GM18520 (cell line): ENCODE results near the gene SMIM20.

ENCODE experiments used
- ATAC-seq: cut with Tn5 transposase; IDR thresholded peaks from one replicate; pipeline ENCODE4 v1.9.1; 2021; ENCODE audit not compliant: unreplicated experiment

The SMIM20 gene

DNA sequence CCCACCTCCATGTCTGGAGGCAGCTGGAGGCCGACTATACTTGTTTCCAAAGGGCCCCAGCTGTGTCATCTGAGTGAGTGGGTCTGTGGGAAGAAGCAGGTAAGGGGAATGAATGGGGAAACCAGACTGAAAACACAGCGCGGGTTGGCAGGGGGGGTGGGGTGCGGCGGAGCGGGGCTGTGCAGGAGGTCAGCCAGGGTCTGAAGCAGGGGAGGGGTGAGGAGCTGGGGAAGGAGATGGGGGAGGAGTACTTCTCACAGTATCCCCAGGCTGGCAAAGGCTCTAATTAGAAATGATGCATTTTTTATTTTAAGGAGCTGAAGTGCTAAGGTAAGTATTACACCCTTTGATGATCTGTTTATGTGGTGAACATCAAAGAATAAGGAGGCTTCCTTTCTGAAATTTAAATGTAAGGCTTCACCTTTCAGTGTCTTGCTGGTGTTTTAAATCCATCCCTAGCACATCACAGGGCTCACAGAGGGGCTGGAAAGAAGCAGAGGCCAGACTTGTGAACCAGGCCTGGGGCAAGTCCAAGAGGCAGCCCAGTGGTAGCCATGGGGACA is 37.5 kb downstream of the SMIM20 start:
- no peak for ATAC-seq

DNA sequence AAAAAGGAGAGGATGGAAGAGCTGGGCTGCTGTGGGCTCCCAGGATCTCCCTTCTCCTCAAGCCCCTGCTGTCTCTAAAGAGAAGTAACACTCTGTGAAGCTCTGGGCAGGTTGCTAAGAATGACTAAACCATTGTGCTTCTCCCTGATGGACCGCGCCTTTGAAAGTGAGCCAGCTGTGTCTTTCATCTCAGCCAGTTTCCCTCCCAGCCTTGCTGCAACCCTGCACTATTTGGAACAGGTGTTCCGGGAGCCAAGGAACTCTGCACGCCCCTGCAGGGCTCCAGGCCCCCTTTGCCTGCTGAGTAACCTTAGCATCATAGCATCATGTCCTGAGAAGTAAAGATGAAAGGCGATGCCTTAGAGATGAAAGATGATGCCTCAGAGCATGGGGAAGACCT is 39.7 kb downstream of the SMIM20 start:
- no peak for ATAC-seq

DNA sequence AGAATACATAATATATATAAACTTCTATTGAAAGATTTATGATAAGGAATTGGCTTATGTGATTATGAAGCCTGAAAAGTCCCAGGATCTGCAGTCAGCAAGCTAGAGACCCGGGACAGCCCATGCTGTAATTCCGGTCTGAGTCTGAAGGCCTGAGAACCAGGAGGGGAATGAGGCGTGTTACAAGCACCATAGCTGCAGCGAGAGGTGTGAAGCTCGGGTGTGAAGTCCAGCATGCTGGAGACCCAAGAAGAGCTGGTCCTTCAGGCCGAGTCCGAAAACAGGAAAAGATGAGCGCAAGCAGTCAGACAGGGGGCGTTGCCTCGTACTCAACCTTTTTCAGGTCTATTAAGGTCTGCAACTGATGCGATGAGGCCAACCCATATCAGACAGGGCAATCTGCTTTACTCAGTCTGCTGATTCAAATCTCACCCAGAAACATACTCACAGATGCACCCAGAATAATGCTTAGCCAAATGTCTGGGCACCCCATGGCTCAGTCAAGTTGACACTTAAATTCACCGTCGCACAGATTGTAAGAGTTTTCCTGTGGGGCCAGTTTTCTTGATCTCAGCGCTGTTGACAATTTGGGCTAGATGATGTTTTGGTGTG is 40.4 kb downstream of the SMIM20 start:
- ATAC-seq: no peak

DNA sequence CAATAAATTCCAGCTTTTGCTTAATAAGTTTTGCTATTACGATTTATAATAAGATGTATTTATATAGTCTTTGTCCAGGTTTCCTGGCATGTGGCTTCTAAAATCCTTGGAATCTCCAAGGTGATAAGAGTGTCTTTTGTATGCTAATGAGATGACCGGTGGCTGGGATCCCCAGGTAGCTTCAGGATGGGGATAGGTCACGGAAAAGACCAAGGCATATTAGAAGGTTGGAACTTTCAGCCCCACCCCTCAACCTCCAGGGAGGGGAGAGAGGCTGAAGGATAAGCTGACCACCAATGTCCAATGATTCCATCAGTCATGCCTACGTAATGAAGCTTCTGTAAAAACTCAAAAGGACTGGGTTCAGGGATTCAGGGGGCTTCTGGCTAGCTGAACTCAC is 41.7 kb downstream of the SMIM20 start:
- no peak for ATAC-seq

DNA sequence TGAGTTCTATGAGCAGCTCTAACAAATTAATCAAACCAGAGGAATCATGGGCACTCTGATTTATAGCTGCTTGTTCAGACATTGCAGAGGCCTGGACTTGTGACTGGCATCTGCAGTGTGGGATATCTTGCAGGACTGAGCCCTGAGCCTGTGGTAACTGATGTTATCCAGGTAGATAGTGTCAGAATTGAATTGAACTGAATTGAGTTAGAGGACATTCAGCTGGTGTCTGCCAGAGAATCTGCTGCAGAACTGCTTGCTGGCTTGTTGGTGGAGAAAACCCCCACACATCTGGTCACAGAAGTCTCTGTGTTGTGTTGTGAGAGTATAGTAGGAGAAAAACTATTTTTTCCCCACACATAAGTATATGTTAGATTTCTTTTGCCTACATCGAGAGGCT is 42.2 kb downstream of the SMIM20 start:
- no peak for ATAC-seq

DNA sequence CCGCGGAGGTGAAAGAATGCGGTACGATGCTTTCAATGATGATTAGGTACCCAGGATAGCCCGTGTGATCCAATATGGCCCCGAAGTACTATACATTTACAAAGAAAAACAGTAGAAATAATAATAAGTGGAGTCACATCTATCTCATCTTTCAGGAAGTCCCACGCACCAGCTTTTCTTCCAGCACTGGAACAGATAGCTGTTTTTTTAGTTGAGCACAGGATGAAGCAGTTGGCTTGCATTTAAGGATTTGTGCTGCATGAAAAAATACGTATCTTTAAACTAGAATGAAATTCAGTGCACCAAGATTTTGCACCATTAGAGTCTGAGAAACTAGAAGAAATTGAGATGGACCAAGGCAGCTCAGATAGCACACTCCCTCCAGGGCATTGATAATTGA is 44.1 kb downstream of the SMIM20 start:
- ATAC-seq: no peak

DNA sequence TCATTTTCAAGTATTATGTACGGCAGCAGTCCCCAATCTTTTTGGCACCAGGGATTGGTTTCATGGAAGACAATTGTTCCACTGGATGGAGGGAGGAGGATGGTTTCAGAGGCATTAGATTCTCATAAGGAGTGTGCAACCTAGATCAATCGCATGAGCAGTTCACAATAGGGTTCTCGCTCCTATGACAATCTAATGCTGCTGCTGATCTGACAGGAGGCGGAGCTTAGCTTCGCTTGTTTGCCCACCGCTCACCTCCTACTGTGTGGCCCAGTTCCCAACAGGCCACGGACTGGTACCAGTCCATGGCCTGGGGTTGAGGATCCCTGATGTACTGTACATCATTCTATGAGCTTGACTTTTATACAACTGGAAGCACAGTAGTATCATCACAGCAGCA is 48.4 kb downstream of the SMIM20 start:
- no peak for ATAC-seq

DNA sequence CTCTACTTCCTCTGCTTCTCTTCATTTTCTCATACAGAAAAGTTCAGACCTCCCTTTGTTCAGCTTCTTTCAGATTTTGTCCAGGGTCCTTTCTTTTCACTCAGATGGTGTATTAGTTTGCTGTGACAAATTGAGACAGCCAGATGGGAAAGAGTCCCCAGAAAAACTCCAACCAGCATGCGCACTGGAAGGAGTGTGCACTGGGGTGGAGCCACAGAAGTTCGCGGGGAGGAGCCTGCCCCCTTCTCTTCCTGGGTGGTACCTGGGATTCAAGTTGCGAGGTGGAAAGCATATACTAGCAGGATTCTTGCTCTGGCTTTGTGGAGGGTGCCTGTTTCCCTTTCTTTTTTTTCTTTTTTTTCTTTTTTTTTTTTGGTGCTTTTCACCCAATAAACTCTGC is 51.6 kb downstream of the SMIM20 start:
- ATAC-seq: no peak

DNA sequence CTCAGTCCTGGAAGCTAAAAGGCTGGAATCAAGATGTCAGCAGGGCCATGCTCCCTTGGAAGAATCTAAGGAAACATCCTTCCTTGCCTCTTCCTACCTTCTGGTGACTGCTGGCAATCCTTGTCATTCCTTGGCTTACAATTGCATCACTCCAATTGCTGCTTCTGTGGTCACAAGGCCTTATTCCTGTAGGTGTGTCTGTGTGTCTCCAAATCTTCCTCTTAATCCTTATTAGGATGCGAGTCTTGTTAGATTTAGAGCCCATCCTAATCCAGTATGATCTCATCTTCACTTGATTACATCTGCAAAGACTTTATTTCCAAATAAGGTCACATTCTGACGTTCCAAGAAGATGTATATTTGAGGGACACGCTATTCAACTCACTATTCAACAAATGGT is 52.2 kb downstream of the SMIM20 start:
- ATAC-seq: no peak

DNA sequence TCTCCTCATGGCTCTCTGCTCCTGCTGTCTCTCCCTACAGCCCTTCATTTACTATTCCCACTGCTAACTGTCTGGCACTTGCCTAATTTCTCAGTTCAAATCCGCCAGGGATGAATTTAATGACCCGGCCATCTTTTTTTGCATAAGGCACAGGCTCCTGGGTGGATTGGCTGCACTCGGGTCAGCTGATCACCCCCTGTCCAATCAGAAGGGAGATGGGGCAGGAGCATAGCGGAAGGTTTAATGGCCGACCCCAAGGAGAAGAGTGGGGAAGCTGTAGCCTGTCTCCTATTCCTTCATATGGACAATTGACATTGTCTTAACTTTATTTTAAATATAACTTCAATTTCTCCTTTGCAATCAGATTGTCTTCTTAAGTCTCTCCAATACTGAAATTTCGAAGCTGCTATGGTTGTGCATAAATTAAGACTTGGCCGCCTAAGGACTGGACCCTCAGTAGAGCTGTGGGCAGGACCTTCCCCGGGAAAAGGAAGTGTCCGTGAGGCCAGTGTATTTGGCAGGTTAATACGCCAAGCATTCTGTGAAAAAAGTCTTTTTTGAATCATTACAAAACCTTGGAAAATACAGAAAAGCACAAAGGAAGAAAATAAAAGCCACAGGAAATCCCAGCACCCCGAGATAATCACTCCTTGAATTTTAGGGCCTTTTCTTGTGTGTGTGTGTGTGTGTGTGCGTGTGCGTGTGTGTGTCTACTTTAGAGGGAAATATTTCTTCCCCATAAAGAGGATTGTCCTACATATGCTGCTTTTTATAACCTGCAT is 55.5 kb downstream of the SMIM20 start:
- no peak for ATAC-seq

DNA sequence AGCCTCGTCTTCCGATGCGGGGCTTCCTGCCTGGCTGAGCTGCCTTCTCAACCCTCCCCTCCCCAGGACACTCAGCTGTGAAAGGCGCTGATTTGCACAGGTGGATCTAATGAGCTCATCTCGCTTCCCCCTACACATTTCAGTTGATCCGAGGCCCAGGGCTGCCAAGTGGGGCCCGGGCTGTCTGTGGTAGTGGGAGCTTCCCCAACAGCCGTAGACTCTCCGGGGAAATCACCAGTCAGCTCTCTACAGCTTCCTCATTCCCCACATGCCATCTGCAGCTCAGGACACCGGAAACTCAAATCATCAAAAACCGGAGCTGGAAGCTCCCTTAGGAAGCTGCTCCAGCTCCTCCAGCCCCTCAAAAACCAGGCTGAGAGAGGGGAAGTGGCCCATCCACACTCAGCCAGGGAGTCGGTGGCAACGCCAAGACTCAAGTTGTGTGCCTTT is 56.2 kb downstream of the SMIM20 start:
- ATAC-seq: no peak

DNA sequence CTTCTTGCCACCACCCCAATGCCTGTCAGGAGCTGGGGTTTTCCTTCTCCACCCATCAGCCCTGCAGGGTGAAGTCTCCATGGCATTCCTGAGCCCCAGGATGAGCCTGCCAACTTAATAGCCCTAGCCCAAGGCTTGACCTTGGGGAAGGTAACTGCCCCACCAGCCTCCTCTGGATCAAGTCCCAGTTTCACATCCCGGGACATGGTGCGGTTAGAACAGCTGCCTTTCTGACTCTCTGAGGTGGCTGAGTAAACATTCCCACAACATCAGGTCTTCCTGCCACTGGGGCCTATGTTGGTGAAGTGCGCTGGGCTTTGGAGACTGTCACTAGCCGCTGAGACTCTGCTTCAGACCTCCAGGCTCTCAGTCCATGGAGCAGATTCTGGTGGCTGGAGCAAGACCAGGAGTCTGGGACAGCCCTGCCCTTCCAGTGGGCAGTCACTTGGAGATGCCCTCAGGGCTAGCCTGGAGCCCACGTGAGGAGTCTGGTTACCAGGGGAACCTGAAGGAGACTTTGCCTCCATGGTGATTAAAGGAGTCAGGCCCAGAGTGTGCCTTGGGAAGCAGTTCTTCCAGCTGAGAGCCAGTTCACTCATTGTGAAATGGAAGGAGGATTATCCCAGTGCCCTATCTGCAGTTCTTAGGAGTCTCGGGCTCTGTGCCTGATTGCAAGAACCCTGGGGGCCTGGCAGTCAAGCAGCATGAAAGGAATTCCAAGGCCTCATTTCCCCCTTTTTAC is 56.8 kb downstream of the SMIM20 start:
- no peak for ATAC-seq

DNA sequence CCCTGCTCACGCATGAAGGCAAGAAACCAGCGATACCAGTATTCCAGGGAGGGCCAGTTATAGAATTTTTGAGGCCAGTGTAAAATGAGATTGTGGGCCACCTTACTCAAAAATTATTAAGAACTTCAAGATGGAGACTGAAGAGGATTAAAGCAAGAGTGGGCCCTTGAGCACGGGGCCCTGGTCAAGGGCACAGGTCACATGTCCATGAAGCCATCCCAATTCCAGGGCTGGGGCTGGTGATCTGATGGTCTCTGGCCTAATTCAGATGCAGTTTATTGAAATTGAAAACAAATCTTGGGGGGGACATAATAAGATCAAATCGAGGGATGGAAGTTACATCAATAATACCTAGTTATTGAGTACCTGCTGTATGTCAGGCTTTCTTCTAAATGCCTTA is 58.3 kb downstream of the SMIM20 start:
- no peak for ATAC-seq

DNA sequence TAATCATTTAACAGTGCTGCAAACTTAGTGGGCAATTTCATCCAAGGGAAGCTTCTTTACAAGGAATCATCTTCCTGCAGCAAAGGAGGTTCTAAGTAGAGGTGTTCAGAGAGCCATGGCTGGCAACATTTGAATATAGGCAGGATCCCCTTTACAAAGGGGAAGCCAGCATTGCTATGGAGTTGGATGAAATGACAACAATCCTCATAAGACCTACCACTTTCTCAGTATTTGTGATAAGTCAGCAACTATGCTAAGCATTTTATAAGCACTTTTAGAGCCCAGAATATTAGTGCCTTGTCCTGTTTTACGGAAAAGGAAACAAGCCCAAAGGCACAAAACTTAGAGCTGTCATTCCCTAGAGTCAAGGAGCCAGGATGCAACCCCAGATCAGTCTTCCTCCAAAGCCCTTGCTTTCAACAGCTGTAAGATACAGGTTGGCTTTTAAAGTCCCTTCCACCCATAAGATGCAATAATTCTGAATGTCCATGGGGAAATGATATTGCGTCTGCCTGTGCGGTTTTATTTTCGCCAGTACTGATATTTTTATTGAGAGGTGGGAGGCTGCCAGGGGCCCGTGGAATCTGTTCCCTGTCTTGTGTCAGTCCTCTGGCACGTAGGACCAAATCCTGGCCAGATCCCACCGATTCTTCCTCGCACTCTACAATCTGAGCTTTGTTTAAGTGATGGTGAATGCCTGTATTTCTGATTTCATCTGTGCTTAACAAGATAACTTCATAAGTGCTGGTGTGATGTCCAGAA is 59.1 kb downstream of the SMIM20 start:
- no peak for ATAC-seq

DNA sequence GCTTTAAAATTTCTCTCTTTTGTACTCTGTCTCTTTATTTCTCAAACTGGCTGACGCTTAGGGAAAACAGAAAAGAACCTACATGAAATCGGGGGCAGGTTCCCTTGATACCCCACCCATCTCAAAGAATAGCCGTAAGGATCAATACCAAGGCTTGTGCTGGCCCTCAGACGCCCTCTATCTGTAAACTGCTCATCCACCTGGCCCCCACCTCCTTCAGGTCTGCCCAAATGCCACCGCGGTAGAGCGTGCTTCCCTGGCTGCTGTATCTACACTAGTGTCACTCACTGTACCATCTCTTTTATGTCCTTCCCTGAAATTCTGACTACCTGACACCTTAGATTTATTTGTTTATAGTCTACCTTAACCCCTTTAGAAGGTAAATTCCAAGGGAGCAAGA is 62.8 kb downstream of the SMIM20 start:
- no peak for ATAC-seq

DNA sequence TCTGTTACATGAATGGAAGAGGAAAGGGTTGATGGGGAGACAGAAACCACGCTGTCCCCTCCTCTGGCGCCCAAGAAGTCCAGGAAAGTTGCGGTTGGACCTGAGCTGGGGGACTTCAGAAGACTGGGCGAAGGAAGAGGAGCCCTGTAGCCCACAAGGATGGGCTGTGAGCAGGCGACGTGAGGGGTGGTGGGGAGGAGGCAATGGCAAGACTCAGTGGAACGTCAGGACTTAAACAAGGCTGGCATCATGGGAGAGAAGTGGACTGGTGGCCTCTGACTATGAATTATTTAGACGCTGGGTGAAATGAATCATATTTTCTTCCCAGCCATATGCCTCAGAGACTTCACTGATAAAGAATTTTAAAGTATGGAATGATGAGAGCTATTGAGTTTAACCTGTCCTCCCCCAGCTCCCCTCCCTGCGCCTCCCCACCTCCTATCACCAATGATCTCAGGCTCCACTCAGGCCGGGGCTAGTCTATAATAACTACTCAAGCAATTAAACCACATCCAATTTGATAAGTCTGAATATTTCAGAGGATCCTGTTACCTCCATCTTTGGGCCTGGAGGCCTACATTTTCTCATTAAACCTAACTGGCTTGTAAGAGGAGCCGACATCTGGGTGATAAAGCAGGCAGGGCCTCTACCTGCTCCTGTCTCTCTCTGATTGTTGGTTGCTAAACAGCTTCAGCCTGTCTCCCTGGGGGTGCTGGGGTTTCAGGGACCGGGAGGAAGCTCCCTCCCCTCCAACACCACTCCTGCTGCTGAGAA is 63.6 kb downstream of the SMIM20 start:
- ATAC-seq: no peak

DNA sequence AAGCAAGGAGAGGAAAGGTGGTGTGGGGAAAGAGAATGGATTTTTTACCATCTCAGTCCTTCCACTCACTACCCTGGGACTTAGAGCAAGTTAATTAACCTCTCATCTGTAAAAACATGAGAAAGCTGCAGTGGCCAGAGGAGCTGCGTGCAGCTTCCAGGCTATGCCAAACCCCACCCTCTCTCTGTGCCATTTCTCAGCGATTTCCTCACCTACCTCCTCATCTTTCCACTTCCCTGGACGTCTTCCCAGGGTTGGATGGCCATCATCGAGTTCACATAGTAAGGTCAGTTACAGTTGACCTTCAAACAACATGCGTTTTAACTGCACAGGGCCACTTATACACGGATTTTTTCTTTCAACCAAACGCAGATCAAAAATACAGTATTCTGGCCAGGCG is 64.3 kb downstream of the SMIM20 start:
- no peak for ATAC-seq
